HG03175 (cell line): Measurements from ENCODE around the gene TTF1.
"Not testable (repeated sequence)": the region's sequence is repeated elsewhere in the genome, so short reads cannot be mapped to it uniquely, and the experiment has no call there.

Experiments used
- ATAC-seq: cut with Tn5 transposase; IDR thresholded peaks from one replicate; pipeline ENCODE4 v1.9.1; 2021; ENCODE audit warnings: mild to moderate bottlenecking, moderate library complexity; ENCODE audit not compliant: unreplicated experiment

TTF1 gene

GRCh38 chr9:132412089-132412488 lies 5.4 kb upstream of the TTF1 start:
- ATAC-seq = no peak

- peak; percentile 24 for ATAC-seq
Measured at GRCh38 chr9:132411091-132411508, 4.5 kb upstream of the TTF1 start.

- ATAC-seq = no peak
Measured at GRCh38 chr9:132410642-132411041, 4.0 kb upstream of the TTF1 start.

- no peak for ATAC-seq
Measured at GRCh38 chr9:132409828-132410528, 3.3 kb upstream of the TTF1 start, which contains the start of gene CFAP77. CFAP77 (plus strand) TSS chr9:132410211; CDS start chr9:132410272, 61 bp downstream.

GRCh38 chr9:132408521-132408920 lies 1.9 kb upstream of the TTF1 start:
- no peak for ATAC-seq

- no peak for ATAC-seq
Measured at GRCh38 chr9:132407196-132407595, 556 bp upstream of the TTF1 start.

- no peak for ATAC-seq
Measured at GRCh38 chr9:132404228-132404881, 2.3 kb downstream of the TTF1 start.

- ATAC-seq = no peak
Measured at GRCh38 chr9:132401824-132402223, 4.8 kb downstream of the TTF1 start.

- no peak for ATAC-seq
Measured at GRCh38 chr9:132395560-132395959, 11.1 kb downstream of the TTF1 start.

- no peak for ATAC-seq
Measured at GRCh38 chr9:132391449-132391848, 15.2 kb downstream of the TTF1 start.

GRCh38 chr9:132390966-132391365 lies 15.7 kb downstream of the TTF1 start:
- no peak for ATAC-seq

- no peak for ATAC-seq
Measured at GRCh38 chr9:132387133-132387532, 19.5 kb downstream of the TTF1 start.

GRCh38 chr9:132384376-132384775 lies 22.3 kb downstream of the TTF1 start:
- no peak for ATAC-seq

- ATAC-seq = no peak
Measured at GRCh38 chr9:132383462-132383883, 23.2 kb downstream of the TTF1 start.

GRCh38 chr9:132381966-132382541 lies 24.6 kb downstream of the TTF1 start:
- ATAC-seq = peak; percentile 79

- ATAC-seq = not testable (repeated sequence)
Measured at GRCh38 chr9:132378416-132378815, 28.2 kb downstream of the TTF1 start.

- ATAC-seq = not testable (repeated sequence)
Measured at GRCh38 chr9:132377769-132378168, 28.9 kb downstream of the TTF1 start.

GRCh38 chr9:132372177-132373095 lies 34.2 kb downstream of the TTF1 start:
- ATAC-seq = no peak

GRCh38 chr9:132370592-132370991 lies 36.0 kb downstream of the TTF1 start:
- no peak for ATAC-seq

GRCh38 chr9:132369421-132369820 lies 37.2 kb downstream of the TTF1 start:
- ATAC-seq = no peak
